ENCODE data around the gene A3GALT2.
A peak's percentile ranks its signal among the peaks of the same experiment; 100 is the strongest.

The A3GALT2 gene

GRCh38 chr1:33344896-33345560 is 24.1 kb upstream of the A3GALT2 start:
- Histone ChIP-seq H3K4me1 (ENCODE audit: low read depth, poor library complexity, severe bottlenecking) (peaks cover 78% of the 10 kb centered on the region), H3K27ac (no peak overlapping the region), H3K4me3 (IDR thresholded peaks at IDR 0.05; ENCODE audit: insufficient read depth, low read depth, low read length) (no peak overlapping the region), H3K27me3 (ENCODE audit: insufficient read depth, low read depth) (no peaks in the 10 kb centered on the region), H3K9ac (no peak overlapping the region), H3K4me2 (no peak overlapping the region), H3K36me3 (ENCODE audit: insufficient read depth) (no peaks in the 10 kb centered on the region), H3K79me2 (ENCODE audit: insufficient read depth, low read depth) (peaks cover 14% of the 10 kb centered on the region; the same call in 1 of the 2 replicates), H2AFZ (ENCODE audit: low read depth) (no peak overlapping the region), H4K20me1 (ENCODE audit: insufficient read depth) (no peaks in the 10 kb centered on the region)
- no peak for TF ChIP-seq CTCF (conservative IDR thresholded peaks at IDR 0.05; ENCODE audit: low read depth, low read length)

GRCh38 chr1:33343539-33343938 is 22.6 kb upstream of the A3GALT2 start:
- H4K20me1 ChIP-seq (ENCODE audit: insufficient read depth): no peaks in the 10 kb centered on the region
- no peak overlapping the region for H3K4me3 ChIP-seq (IDR thresholded peaks at IDR 0.05; ENCODE audit: insufficient read depth, low read depth, low read length)
- no peak for TF ChIP-seq CTCF (conservative IDR thresholded peaks at IDR 0.05; ENCODE audit: low read depth, low read length)
- no peaks in the 10 kb centered on the region for H3K27me3 ChIP-seq (ENCODE audit: insufficient read depth, low read depth)
- H3K9ac ChIP-seq: no peak overlapping the region
- no peak overlapping the region for H2AFZ ChIP-seq (ENCODE audit: low read depth)
- H3K27ac ChIP-seq: no peak overlapping the region
- H3K4me1 ChIP-seq (ENCODE audit: low read depth, poor library complexity, severe bottlenecking): peaks cover 78% of the 10 kb centered on the region
- no peaks in the 10 kb centered on the region for H3K36me3 ChIP-seq (ENCODE audit: insufficient read depth)
- peaks cover 13% of the 10 kb centered on the region; the same call in 1 of the 2 replicates for H3K79me2 ChIP-seq (ENCODE audit: insufficient read depth, low read depth)
- no peak overlapping the region for H3K4me2 ChIP-seq

GRCh38 chr1:33342041-33342723 is 21.3 kb upstream of the A3GALT2 start:
- peak overlapping the region; percentile 23; the same call in 1 of the 2 replicates for H3K9ac ChIP-seq
- no peak for TF ChIP-seq CTCF (conservative IDR thresholded peaks at IDR 0.05; ENCODE audit: low read depth, low read length)
- peaks cover 64% of the 10 kb centered on the region for H3K4me1 ChIP-seq (ENCODE audit: low read depth, poor library complexity, severe bottlenecking)
- H3K4me2 ChIP-seq: peak overlapping the region; percentile 60
- peaks cover 6% of the 10 kb centered on the region; the same call in 1 of the 2 replicates for H3K79me2 ChIP-seq (ENCODE audit: insufficient read depth, low read depth)
- H2AFZ ChIP-seq (ENCODE audit: low read depth): no peak overlapping the region
- H4K20me1 ChIP-seq (ENCODE audit: insufficient read depth): no peaks in the 10 kb centered on the region
- no peak overlapping the region for H3K4me3 ChIP-seq (IDR thresholded peaks at IDR 0.05; ENCODE audit: insufficient read depth, low read depth, low read length)
- H3K27ac ChIP-seq: peak overlapping the region; percentile 52
- no peaks in the 10 kb centered on the region for H3K36me3 ChIP-seq (ENCODE audit: insufficient read depth)
- H3K27me3 ChIP-seq (ENCODE audit: insufficient read depth, low read depth): no peaks in the 10 kb centered on the region

GRCh38 chr1:33341190-33341589 is 20.3 kb upstream of the A3GALT2 start:
- Histone ChIP-seq H4K20me1 (ENCODE audit: insufficient read depth) (no peaks in the 10 kb centered on the region), H3K4me3 (IDR thresholded peaks at IDR 0.05; ENCODE audit: insufficient read depth, low read depth, low read length) (no peak overlapping the region), H3K4me2 (no peak overlapping the region), H3K36me3 (ENCODE audit: insufficient read depth) (no peaks in the 10 kb centered on the region), H3K9ac (no peak overlapping the region), H2AFZ (ENCODE audit: low read depth) (no peak overlapping the region), H3K79me2 (ENCODE audit: insufficient read depth, low read depth) (peaks cover 6% of the 10 kb centered on the region; the same call in 1 of the 2 replicates), H3K27ac (no peak overlapping the region), H3K27me3 (ENCODE audit: insufficient read depth, low read depth) (no peaks in the 10 kb centered on the region), H3K4me1 (ENCODE audit: low read depth, poor library complexity, severe bottlenecking) (peaks cover 54% of the 10 kb centered on the region)
- no peak for TF ChIP-seq CTCF (conservative IDR thresholded peaks at IDR 0.05; ENCODE audit: low read depth, low read length)

Measured in KMS-11 (cell line).